Fibroblast of mammary gland (primary cell): Measurements from ENCODE around the gene CAMK2G.

Experiments used
- DNase-seq: peaks from one replicate; pipeline ENCODE4 v3.0.0-alpha.2; 2010; ENCODE audit warnings: low read depth
- H3K4me3 ChIP-seq: 2 replicates; pipeline ENCODE4 v1.5.1; 2011; ENCODE audit warnings: low read depth, mild to moderate bottlenecking, low read length, moderate library complexity; ENCODE audit not compliant: control insufficient read depth
- CTCF ChIP-seq: conservative IDR thresholded peaks from 2 replicates; pipeline ENCODE4 v1.5.1; 2011; ENCODE audit warnings: low read depth, low read length, inconsistent platforms; ENCODE audit not compliant: control insufficient read depth, insufficient read depth

Gene CAMK2G

GRCh38 chr10:73862011-73862410, 12.3 kb downstream of the CAMK2G start:
- no peak overlapping the region for H3K4me3 ChIP-seq
- DNase-seq = no peak
- TF ChIP-seq CTCF = no peak

GRCh38 chr10:73859784-73860491, 14.4 kb downstream of the CAMK2G start:
- DNase-seq = peak; percentile 30
- TF ChIP-seq CTCF = no peak
- no peak overlapping the region for H3K4me3 ChIP-seq

GRCh38 chr10:73859428-73859783, 14.9 kb downstream of the CAMK2G start:
- no peak for DNase-seq
- H3K4me3 ChIP-seq = no peak overlapping the region
- no peak for TF ChIP-seq CTCF

GRCh38 chr10:73858750-73859427, 15.5 kb downstream of the CAMK2G start:
- no peak for TF ChIP-seq CTCF
- DNase-seq = no peak
- no peak overlapping the region for H3K4me3 ChIP-seq

- no peak for DNase-seq
- TF ChIP-seq CTCF = no peak
- no peak overlapping the region for H3K4me3 ChIP-seq
These were observed 16.2 kb downstream of the CAMK2G start for GRCh38 chr10:73858013-73858708.

GRCh38 chr10:73857446-73857845, 16.9 kb downstream of the CAMK2G start:
- DNase-seq = no peak
- TF ChIP-seq CTCF = no peak
- H3K4me3 ChIP-seq = no peak overlapping the region
